ENCODE measurements around the gene SGK1. TPM values are rescaled to one million over a fixed set of nuclear protein-coding genes. Genes with fewer than 3 reads are reported as not detected.

Gene SGK1
- total RNA-seq, 6 experiments from 2014 or later = 15.9 to 149 (median 43.0) TPM

DNA sequence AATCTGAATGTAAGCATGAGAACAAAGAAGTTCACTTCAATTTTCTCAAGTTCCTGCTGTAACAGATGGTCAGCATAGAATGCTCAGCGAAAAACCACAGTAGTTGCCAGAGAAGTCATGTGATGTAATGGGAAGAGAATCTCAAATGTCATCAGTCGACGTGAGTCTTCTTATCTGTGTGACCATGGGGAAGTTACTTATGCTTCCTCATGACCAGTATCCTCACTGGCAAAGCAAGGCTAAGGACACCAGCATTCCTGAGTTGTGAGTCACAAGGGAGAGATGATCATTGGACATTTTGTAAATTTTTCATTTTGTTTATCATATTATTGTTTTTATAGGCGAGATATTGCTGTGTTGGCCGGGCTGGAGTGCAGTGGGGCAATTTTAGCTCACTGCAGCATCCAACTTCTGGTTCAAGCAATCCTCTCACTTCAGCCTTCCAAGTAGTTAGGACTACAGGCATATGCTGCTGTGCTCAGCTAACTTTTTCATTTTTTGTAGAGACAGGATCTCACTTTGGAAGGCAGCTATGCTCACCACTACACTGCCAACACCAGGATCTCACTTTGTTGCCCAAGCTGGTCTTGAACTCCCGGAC, 21.9 kb downstream of the SGK1 start:
- Histone ChIP-seq H3K4me3 (no peak overlapping the region), H3K36me3 (no peaks in the 10 kb centered on the region), H3K9me3 (no peaks in the 10 kb centered on the region), H3K27me3 (no peaks in the 10 kb centered on the region), H3K27ac (peak overlapping the region; percentile 60 to 75 (median 61)), H3K4me1 (no peaks in the 10 kb centered on the region)
- TF ChIP-seq POLR2A (IDR thresholded peaks at IDR 0.05) = no peak
- TF ChIP-seq, protein P1, sequence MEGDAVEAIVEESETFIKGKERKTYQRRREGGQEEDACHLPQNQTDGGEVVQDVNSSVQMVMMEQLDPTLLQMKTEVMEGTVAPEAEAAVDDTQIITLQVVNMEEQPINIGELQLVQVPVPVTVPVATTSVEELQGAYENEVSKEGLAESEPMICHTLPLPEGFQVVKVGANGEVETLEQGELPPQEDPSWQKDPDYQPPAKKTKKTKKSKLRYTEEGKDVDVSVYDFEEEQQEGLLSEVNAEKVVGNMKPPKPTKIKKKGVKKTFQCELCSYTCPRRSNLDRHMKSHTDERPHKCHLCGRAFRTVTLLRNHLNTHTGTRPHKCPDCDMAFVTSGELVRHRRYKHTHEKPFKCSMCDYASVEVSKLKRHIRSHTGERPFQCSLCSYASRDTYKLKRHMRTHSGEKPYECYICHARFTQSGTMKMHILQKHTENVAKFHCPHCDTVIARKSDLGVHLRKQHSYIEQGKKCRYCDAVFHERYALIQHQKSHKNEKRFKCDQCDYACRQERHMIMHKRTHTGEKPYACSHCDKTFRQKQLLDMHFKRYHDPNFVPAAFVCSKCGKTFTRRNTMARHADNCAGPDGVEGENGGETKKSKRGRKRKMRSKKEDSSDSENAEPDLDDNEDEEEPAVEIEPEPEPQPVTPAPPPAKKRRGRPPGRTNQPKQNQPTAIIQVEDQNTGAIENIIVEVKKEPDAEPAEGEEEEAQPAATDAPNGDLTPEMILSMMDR (IDR thresholded peaks at IDR 0.05) = no peak
- ATAC-seq (peak; percentile 86 to 91 (median 88)), DNase-seq (no peak)
- 48% methylated on average over 6 of the region's 6 CpGs for WGBS (ENCODE audit: insufficient coverage, low coverage, low lambda C conversion rate, missing lambda C conversion rate)
- intact Hi-C loops (cut with DNase I) = no loop called here

DNA sequence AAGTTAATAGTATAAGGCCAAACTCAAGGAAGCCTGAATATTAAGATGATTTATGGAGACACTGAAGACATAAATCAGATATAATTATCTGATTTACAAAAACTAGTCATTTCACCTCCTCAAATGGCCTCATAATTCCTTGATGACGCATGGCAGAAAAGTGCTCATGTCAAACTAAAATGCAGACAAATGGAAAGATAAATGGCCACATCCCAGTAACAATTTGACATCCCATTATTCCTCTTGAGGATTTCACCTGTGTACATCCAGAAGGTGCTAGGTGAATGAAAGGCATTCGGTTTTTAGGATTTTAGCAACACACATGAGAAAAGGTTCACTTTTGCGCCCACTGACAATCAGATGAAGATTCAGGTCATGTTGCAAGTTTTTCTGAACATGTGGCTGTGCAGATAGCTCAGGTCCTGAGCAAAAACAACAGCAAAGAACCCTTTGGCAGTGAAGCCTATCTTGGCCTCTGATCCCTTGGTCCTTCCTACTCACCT, 24.2 kb downstream of the SGK1 start:
- Histone ChIP-seq H3K4me1 (no peaks in the 10 kb centered on the region), H3K4me3 (no peak overlapping the region), H3K36me3 (no peaks in the 10 kb centered on the region), H3K27me3 (no peaks in the 10 kb centered on the region), H3K9me3 (no peaks in the 10 kb centered on the region), H3K27ac (no peak overlapping the region)
- intact Hi-C loops (cut with DNase I) = no loop called here
- WGBS (ENCODE audit: insufficient coverage, low coverage, low lambda C conversion rate, missing lambda C conversion rate) = 94% methylated on average over 3 of the region's 3 CpGs
- no peak for TF ChIP-seq POLR2A (IDR thresholded peaks at IDR 0.05)
- TF ChIP-seq, protein P1 (IDR thresholded peaks at IDR 0.05) = no peak
- ATAC-seq (no peak), DNase-seq (no peak)

DNA sequence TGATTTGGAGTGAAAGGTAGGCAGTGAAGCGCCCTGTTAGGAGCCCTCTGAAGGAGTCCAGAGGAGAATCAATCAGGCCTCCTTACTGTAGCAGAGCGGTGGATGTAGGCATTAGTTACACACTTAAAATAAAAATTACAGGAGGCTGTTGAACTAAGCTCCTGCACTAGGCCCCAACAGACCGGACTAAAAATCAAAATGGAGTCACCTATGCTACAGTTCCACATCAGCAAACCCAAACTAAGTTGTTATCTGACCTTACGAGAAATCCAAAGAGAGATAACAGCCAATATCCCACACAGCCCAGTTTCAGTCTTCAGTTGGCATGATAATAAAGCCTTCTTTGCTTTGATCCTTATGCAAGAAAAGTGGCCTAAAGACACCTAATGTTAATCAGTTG, 26.8 kb downstream of the SGK1 start:
- Histone ChIP-seq H3K9me3 (no peaks in the 10 kb centered on the region), H3K27me3 (no peaks in the 10 kb centered on the region), H3K4me3 (no peak overlapping the region), H3K36me3 (no peaks in the 10 kb centered on the region), H3K27ac (no peak overlapping the region), H3K4me1 (no peaks in the 10 kb centered on the region)
- no peak for DNase-seq
- TF ChIP-seq POLR2A (IDR thresholded peaks at IDR 0.05) = no peak
- TF ChIP-seq, protein P1 (IDR thresholded peaks at IDR 0.05) = no peak
- no peak for ATAC-seq
- WGBS (ENCODE audit: insufficient coverage, low coverage, low lambda C conversion rate, missing lambda C conversion rate) = 88% methylated on average over 2 of the region's 4 CpGs
- intact Hi-C loops (cut with DNase I) = no loop called here

DNA sequence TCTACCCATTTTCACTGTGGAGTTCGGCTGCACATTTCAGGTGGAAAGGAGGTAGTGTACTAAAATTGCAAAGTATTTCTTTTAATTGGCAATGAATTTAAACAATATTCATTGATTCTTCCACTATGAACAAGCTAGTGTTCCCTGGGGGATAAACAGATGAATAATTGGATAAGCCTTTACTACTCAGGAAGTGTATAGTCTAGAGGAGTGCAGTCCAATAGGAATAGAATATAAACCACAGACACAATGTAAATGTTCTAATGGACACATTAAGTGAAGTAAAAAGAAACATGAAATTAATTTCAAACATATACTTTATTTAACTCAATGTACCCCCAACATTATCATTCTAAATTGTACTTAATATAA, 28.7 kb downstream of the SGK1 start:
- Histone ChIP-seq H3K9me3 (no peaks in the 10 kb centered on the region), H3K36me3 (no peaks in the 10 kb centered on the region), H3K4me1 (no peaks in the 10 kb centered on the region), H3K27me3 (no peaks in the 10 kb centered on the region), H3K27ac (peak overlapping the region in 1 of 3 donors; percentile 31), H3K4me3 (no peak overlapping the region)
- intact Hi-C loops (cut with DNase I) = no loop called here
- no peak for ATAC-seq
- DNase-seq = no peak
- TF ChIP-seq, protein P1 (IDR thresholded peaks at IDR 0.05) = no peak
- TF ChIP-seq POLR2A (IDR thresholded peaks at IDR 0.05) = no peak
- 83% methylated on average over 1 of the region's 1 CpG for WGBS (ENCODE audit: insufficient coverage, low coverage, low lambda C conversion rate, missing lambda C conversion rate)
